ENCODE measurements around the gene MAP2K7. TPM values are rescaled to one million over a fixed set of nuclear protein-coding genes. Genes with fewer than 3 reads are reported as not detected.

The MAP2K7 gene
- total RNA-seq, 1 experiment from 2014 or later, result 39.4 TPM

DNA sequence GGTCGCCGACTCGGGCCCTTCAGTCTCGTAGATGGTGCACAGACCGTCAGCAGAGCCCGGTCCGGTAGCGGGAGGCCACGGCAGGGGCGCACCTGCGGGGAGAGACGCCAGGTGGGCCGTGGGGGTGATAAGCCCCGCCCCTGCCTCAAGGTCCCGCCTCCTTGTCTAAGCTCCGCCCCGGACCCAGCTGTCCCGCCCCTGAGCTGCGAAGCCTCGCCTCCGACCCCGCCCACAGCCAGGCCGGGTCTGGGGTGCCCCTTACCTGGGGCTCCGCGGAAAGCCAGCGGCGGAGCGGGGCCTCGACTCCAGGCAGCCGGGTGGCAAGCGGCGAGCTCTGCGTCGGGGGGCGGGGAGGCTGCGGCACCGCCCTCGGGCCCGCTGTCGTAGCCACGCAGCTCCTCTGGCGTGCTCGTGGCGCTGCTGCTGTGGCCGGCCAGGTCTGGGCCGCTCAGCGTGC lies 34.2 kb upstream of the MAP2K7 start:
- DNase-seq (ENCODE audit: low spot score) (peak; percentile 85), ATAC-seq (peak; percentile 39)
- TF ChIP-seq ELF4 (CRISPR knock-in tag; IDR thresholded peaks at IDR 0.05; ENCODE audit: low read depth), result 0 out of 2 replicates have a peak, but pooled peaks have one; percentile 4
- TF ChIP-seq, protein P1, sequence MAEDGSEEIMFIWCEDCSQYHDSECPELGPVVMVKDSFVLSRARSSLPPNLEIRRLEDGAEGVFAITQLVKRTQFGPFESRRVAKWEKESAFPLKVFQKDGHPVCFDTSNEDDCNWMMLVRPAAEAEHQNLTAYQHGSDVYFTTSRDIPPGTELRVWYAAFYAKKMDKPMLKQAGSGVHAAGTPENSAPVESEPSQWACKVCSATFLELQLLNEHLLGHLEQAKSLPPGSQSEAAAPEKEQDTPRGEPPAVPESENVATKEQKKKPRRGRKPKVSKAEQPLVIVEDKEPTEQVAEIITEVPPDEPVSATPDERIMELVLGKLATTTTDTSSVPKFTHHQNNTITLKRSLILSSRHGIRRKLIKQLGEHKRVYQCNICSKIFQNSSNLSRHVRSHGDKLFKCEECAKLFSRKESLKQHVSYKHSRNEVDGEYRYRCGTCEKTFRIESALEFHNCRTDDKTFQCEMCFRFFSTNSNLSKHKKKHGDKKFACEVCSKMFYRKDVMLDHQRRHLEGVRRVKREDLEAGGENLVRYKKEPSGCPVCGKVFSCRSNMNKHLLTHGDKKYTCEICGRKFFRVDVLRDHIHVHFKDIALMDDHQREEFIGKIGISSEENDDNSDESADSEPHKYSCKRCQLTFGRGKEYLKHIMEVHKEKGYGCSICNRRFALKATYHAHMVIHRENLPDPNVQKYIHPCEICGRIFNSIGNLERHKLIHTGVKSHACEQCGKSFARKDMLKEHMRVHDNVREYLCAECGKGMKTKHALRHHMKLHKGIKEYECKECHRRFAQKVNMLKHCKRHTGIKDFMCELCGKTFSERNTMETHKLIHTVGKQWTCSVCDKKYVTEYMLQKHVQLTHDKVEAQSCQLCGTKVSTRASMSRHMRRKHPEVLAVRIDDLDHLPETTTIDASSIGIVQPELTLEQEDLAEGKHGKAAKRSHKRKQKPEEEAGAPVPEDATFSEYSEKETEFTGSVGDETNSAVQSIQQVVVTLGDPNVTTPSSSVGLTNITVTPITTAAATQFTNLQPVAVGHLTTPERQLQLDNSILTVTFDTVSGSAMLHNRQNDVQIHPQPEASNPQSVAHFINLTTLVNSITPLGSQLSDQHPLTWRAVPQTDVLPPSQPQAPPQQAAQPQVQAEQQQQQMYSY (CRISPR knock-in tag; IDR thresholded peaks at IDR 0.05), result peak; percentile 33; the same call in 1 of the 2 replicates
- TF ChIP-seq FOXP1 (CRISPR knock-in tag; IDR thresholded peaks at IDR 0.05; ENCODE audit: borderline replicate concordance), result 0 out of 2 replicates have a peak, but pooled peaks have one; percentile 6
- no peak for TF ChIP-seq ZNF396 (CRISPR knock-in tag; IDR thresholded peaks at IDR 0.05; ENCODE audit: borderline replicate concordance)
- TF ChIP-seq TCF7 (CRISPR knock-in tag; IDR thresholded peaks at IDR 0.05; ENCODE audit: low read depth), result 0 out of 2 replicates have a peak, but pooled peaks have one; percentile 49
- peak; percentile 74; the same call in 1 of the 2 replicates for TF ChIP-seq SP1 (CRISPR knock-in tag; conservative IDR thresholded peaks at IDR 0.05)
- 0 out of 2 replicates have a peak, but pooled peaks have one; percentile 16 for TF ChIP-seq CREM (CRISPR knock-in tag; IDR thresholded peaks at IDR 0.05)
- no peak for TF ChIP-seq MXD4 (CRISPR knock-in tag; IDR thresholded peaks at IDR 0.05; ENCODE audit: borderline replicate concordance)
- TF ChIP-seq ESRRA (CRISPR knock-in tag; IDR thresholded peaks at IDR 0.05; ENCODE audit: borderline replicate concordance), result 0 out of 2 replicates have a peak, but pooled peaks have one; percentile 13
- TF ChIP-seq, protein P2, sequence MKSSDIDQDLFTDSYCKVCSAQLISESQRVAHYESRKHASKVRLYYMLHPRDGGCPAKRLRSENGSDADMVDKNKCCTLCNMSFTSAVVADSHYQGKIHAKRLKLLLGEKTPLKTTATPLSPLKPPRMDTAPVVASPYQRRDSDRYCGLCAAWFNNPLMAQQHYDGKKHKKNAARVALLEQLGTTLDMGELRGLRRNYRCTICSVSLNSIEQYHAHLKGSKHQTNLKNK (CRISPR knock-in tag; IDR thresholded peaks at IDR 0.05), result no peak
- H3K9me3 Mint-ChIP-seq, result no peaks in the 10 kb centered on the region
- no peak overlapping the region for H3K27ac Mint-ChIP-seq
- ChIA-PET CTCF (interaction anchor here (0.5 to 2.2 kb wide), 40 partner anchors 9 to 1665 kb away, joined by 3 to 92 read pairs (median 7); partner anchors contain the start of genes LRRC8E, MAP2K7, MARCHF2 and MCOLN1), POLR2A (interaction anchor here (0.9 to 1.7 kb wide), 8 partner anchors 11 to 314 kb away, joined by 3 to 19 read pairs (median 4); partner anchors contain the start of genes MAP2K7 and SNAPC2)
- H3K27me3 Mint-ChIP-seq (ENCODE audit: low read depth), result peaks cover 55% of the 10 kb centered on the region
- H3K36me3 Mint-ChIP-seq, result no peaks in the 10 kb centered on the region
- H3K4me3 Mint-ChIP-seq, result peak overlapping the region; percentile 57
- peaks cover 28% of the 10 kb centered on the region for H3K4me1 Mint-ChIP-seq

- ChIA-PET CTCF (interaction anchor here (0.6 to 3.8 kb wide), 35 partner anchors 8 to 771 kb away, joined by 3 to 92 read pairs (median 10); partner anchors contain the start of genes LRRC8E, MAP2K7, MCOLN1 and SNAPC2), POLR2A (interaction anchor here (0.9 to 1.7 kb wide), 8 partner anchors 12 to 315 kb away, joined by 3 to 19 read pairs (median 4); partner anchors contain the start of genes MAP2K7 and SNAPC2)
- Mint-ChIP-seq H3K4me1 (peaks cover 24% of the 10 kb centered on the region), H3K9me3 (no peaks in the 10 kb centered on the region), H3K27ac (no peak overlapping the region), H3K27me3 (ENCODE audit: low read depth) (peaks cover 54% of the 10 kb centered on the region), H3K4me3 (peak overlapping the region; percentile 58), H3K36me3 (no peaks in the 10 kb centered on the region)
- DNase-seq (ENCODE audit: low spot score), result peak; percentile 93
- peak; percentile 4 for ATAC-seq
- TF ChIP-seq ZBTB43 (CRISPR knock-in tag; IDR thresholded peaks at IDR 0.05), result no peak
- no peak for TF ChIP-seq NR2C2 (CRISPR knock-in tag; IDR thresholded peaks at IDR 0.05)
- TF ChIP-seq ZNF138 (CRISPR knock-in tag; conservative IDR thresholded peaks at IDR 0.05), result no peak
- TF ChIP-seq ELF4 (CRISPR knock-in tag; IDR thresholded peaks at IDR 0.05; ENCODE audit: low read depth), result no peak
- TF ChIP-seq RORB (CRISPR knock-in tag; IDR thresholded peaks at IDR 0.05), result no peak
- TF ChIP-seq, protein P3, sequence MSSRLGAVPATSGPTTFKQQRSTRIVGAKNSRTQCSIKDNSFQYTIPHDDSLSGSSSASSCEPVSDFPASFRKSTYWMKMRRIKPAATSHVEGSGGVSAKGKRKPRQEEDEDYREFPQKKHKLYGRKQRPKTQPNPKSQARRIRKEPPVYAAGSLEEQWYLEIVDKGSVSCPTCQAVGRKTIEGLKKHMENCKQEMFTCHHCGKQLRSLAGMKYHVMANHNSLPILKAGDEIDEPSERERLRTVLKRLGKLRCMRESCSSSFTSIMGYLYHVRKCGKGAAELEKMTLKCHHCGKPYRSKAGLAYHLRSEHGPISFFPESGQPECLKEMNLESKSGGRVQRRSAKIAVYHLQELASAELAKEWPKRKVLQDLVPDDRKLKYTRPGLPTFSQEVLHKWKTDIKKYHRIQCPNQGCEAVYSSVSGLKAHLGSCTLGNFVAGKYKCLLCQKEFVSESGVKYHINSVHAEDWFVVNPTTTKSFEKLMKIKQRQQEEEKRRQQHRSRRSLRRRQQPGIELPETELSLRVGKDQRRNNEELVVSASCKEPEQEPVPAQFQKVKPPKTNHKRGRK (CRISPR knock-in tag; IDR thresholded peaks at IDR 0.05; ENCODE audit: borderline replicate concordance), result no peak
- no peak for TF ChIP-seq SP1 (CRISPR knock-in tag; conservative IDR thresholded peaks at IDR 0.05)
- no peak for TF ChIP-seq CTCF (IDR thresholded peaks at IDR 0.05)
- TF ChIP-seq, protein P2 (CRISPR knock-in tag; IDR thresholded peaks at IDR 0.05), result no peak
- no peak for TF ChIP-seq CREM (CRISPR knock-in tag; IDR thresholded peaks at IDR 0.05)
- no peak for TF ChIP-seq ZBTB21 (CRISPR knock-in tag; IDR thresholded peaks at IDR 0.05; ENCODE audit: borderline replicate concordance)
- TF ChIP-seq CBFB (CRISPR knock-in tag; IDR thresholded peaks at IDR 0.05; ENCODE audit: low read depth), result no peak
- TF ChIP-seq E2F1 (CRISPR knock-in tag; IDR thresholded peaks at IDR 0.05), result no peak
- TF ChIP-seq ZNF121 (CRISPR knock-in tag; IDR thresholded peaks at IDR 0.05), result no peak
- no peak for TF ChIP-seq ZNF317 (CRISPR knock-in tag; IDR thresholded peaks at IDR 0.05; ENCODE audit: borderline replicate concordance, low read depth)
These were observed 33.7 kb upstream of the MAP2K7 start for GRCh38 chr19:7869910-7870511.
